H1 (cell line): ENCODE data around the gene IL31. TPM values are rescaled to one million over a fixed set of nuclear protein-coding genes. Genes with fewer than 3 reads are reported as not detected.

Experiments used
- ATF3 ChIP-seq: IDR thresholded peaks from 2 replicates; pipeline ENCODE4 v1.6.1; 2011; ENCODE audit warnings: low read depth, mild to moderate bottlenecking, low read length; ENCODE audit not compliant: insufficient read depth
- CBX8 ChIP-seq: fragments of 300-800, 300-1000 bp; sonication (generic); IDR thresholded peaks from 2 replicates; pipeline ENCODE4 v1.7.1; 2016; ENCODE audit warnings: low read depth, low read length, borderline replicate concordance
- CHD7 ChIP-seq: fragments of 300-600 bp; sonication (generic); IDR thresholded peaks from 2 replicates; pipeline ENCODE4 v1.7.1; 2012; ENCODE audit warnings: low read length, moderate library complexity, mild to moderate bottlenecking, inconsistent platforms; ENCODE audit not compliant: insufficient replicate concordance
- EGR1 ChIP-seq: IDR thresholded peaks from 2 replicates; pipeline ENCODE4 v1.6.1; 2011; ENCODE audit warnings: low read depth, low read length, borderline replicate concordance
- HDAC2 ChIP-seq, 2 experiments: fragments of 300-600 bp in 1 of 2; sonication (generic) in 1 of 2; IDR thresholded peaks; 2 replicates each; pipeline ENCODE4 v1.6.1; 2011 to 2012; ENCODE audit warnings: low read depth in 2 of 2, low read length in 2 of 2, mild to moderate bottlenecking in 2 of 2, moderate library complexity in 2 of 2, borderline replicate concordance in 1 of 2, inconsistent platforms in 1 of 2
- MAFK ChIP-seq: IDR thresholded peaks from 2 replicates; pipeline ENCODE4 v1.6.1; 2012; ENCODE audit warnings: low read depth, mild to moderate bottlenecking, improper control_type of control experiment, low read length
- RNF2 ChIP-seq: fragments of 200-900, 300-1000 bp; sonication (generic); IDR thresholded peaks from 2 replicates; pipeline ENCODE4 v1.7.1; 2016; ENCODE audit warnings: borderline replicate concordance, low read depth, mild to moderate bottlenecking, antibody characterized with exemption, low read length; ENCODE audit not compliant: poor library complexity, severe bottlenecking; ENCODE audit errors: missing control alignments
- SUZ12 ChIP-seq: fragments of 200-600 bp; sonication (generic); IDR thresholded peaks from 2 replicates; pipeline ENCODE4 v1.6.1; 2012; ENCODE audit warnings: mild to moderate bottlenecking, inconsistent platforms, low read length, moderate library complexity, mixed read lengths
- USF2 ChIP-seq: IDR thresholded peaks from 2 replicates; pipeline ENCODE4 v1.6.1; 2011; ENCODE audit warnings: low read length, improper control_type of control experiment
- polyA plus RNA-seq, 7 experiments: library from polyadenylated mRNA; depleted of rRNA in 3 of 7; stranded (reverse) in 5 of 7; unstranded in 2 of 7; fragments of >200 nt in 5 of 7; fragments of 200-250 nt in 2 of 7; gene quantifications; 1 replicate in 5 of 7; 2 replicates in 1 of 7; 4 replicates in 1 of 7; pipeline versions ENCODE4 v1.2.1 to v1.2.3, GENCODE V29; 2011 to 2013; ENCODE audit warnings: missing spikeins in 2 of 7, mixed read lengths in 2 of 7
- total RNA-seq: library from RNA; stranded (reverse); fragmentation: NEBNext Ultra II Directional; extraction: Animal tissue kit (Norgen Biotek cat#: 25700); gene quantifications from 2 replicates; pipeline ENCODE4 v1.2.1, GENCODE V29; 2021

Gene IL31
- total and polyA plus RNA-seq, 2 of the 8 experiments (the other 6 are each of a cell fraction or from before 2014, with no cell fraction given) = not detected

GRCh38 chr12:122152754-122153153 is 21.3 kb downstream of the IL31 start (continued):
- TF ChIP-seq CHD7 (no peak), RNF2 (no peak), MAFK (no peak), ATF3 (no peak), CBX8 (no peak), SUZ12 (no peak), EGR1 (no peak), HDAC2 (IDR thresholded peaks at IDR 0.05; ENCODE audit: borderline replicate concordance in 1 of 2, low read depth in 2 of 2, low read length in 2 of 2) (no peak), USF2 (no peak)
